Measurements from ENCODE around the gene TMIGD3. TPM values are rescaled to one million over a fixed set of nuclear protein-coding genes. Genes with fewer than 3 reads are reported as not detected.

The TMIGD3 gene
- total RNA-seq, 6 experiments from 2014 or later, result 2.4 to 9.7 (median 5.8) TPM

GRCh38 chr1:111453706-111454105, 49.7 kb downstream of the TMIGD3 start:
- no peak overlapping the region for H3K27ac ChIP-seq
- TF ChIP-seq POLR2A (IDR thresholded peaks at IDR 0.05), result no peak
- TF ChIP-seq CTCF (IDR thresholded peaks at IDR 0.05), result no peak
- peaks cover 0 to 15% (median 6%) of the 10 kb centered on the region in 4 donors for H3K4me1 ChIP-seq
- H3K27me3 ChIP-seq, result no peaks in the 10 kb centered on the region
- 86% methylated on average over 3 of the region's 3 CpGs for WGBS (ENCODE audit: insufficient coverage, low coverage, low lambda C conversion rate, missing lambda C conversion rate)
- H3K36me3 ChIP-seq, result peaks cover 0 to 37% (median 11%) of the 10 kb centered on the region in 4 donors
- H3K9me3 ChIP-seq, result no peaks in the 10 kb centered on the region
- no peak overlapping the region for H3K4me3 ChIP-seq
- no peak for ATAC-seq
- intact Hi-C loops (cut with DNase I), result no loop called here
- no peak for DNase-seq

GRCh38 chr1:111452581-111452980, 50.9 kb downstream of the TMIGD3 start:
- Histone ChIP-seq H3K27me3 (no peaks in the 10 kb centered on the region), H3K27ac (no peak overlapping the region), H3K9me3 (no peaks in the 10 kb centered on the region), H3K4me3 (no peak overlapping the region), H3K4me1 (peaks cover 0 to 22% (median 6%) of the 10 kb centered on the region in 4 donors), H3K36me3 (peaks cover 0 to 26% (median 3%) of the 10 kb centered on the region in 4 donors)
- TF ChIP-seq CTCF (IDR thresholded peaks at IDR 0.05), result no peak
- no peak for TF ChIP-seq POLR2A (IDR thresholded peaks at IDR 0.05)
- no peak for DNase-seq
- WGBS (ENCODE audit: insufficient coverage, low coverage, low lambda C conversion rate, missing lambda C conversion rate), result 72% methylated on average over 2 of the region's 3 CpGs
- intact Hi-C loops (cut with DNase I), result no loop called here
- ATAC-seq, result no peak

GRCh38 chr1:111450185-111450584, 53.2 kb downstream of the TMIGD3 start:
- no peaks in the 10 kb centered on the region for H3K27me3 ChIP-seq
- peak overlapping the region in 1 of 3 donors; percentile 71 for H3K27ac ChIP-seq
- ATAC-seq, result no peak
- H3K4me1 ChIP-seq, result peaks cover 0 to 23% (median 6%) of the 10 kb centered on the region in 4 donors
- DNase-seq, result no peak
- H3K36me3 ChIP-seq, result peaks cover 0 to 20% (median under 1%) of the 10 kb centered on the region in 4 donors
- no peak for TF ChIP-seq POLR2A (IDR thresholded peaks at IDR 0.05)
- no peak for TF ChIP-seq CTCF (IDR thresholded peaks at IDR 0.05)
- H3K4me3 ChIP-seq, result peak overlapping the region; percentile 87 to 92 (median 90)
- intact Hi-C loops (cut with DNase I), result no loop called here
- WGBS (ENCODE audit: insufficient coverage, low coverage, low lambda C conversion rate, missing lambda C conversion rate), result 44% methylated on average over 3 of the region's 3 CpGs
- no peaks in the 10 kb centered on the region for H3K9me3 ChIP-seq

- Histone ChIP-seq H3K4me3 (peak overlapping the region; percentile 87 to 92 (median 90)), H3K27me3 (no peaks in the 10 kb centered on the region), H3K9me3 (no peaks in the 10 kb centered on the region), H3K27ac (peak overlapping the region; percentile 65 to 73 (median 71)), H3K36me3 (peaks cover 0 to 22% (median under 1%) of the 10 kb centered on the region in 4 donors), H3K4me1 (peaks cover 0 to 23% (median 6%) of the 10 kb centered on the region in 4 donors)
- ATAC-seq (no peak), DNase-seq (no peak)
- intact Hi-C loops (cut with DNase I), result no loop called here
- 0% methylated on average over 8 of the region's 8 CpGs for WGBS (ENCODE audit: insufficient coverage, low coverage, low lambda C conversion rate, missing lambda C conversion rate)
- TF ChIP-seq CTCF (IDR thresholded peaks at IDR 0.05) (no peak), POLR2A (IDR thresholded peaks at IDR 0.05) (no peak)
Observed at GRCh38 chr1:111449703-111450017, 53.8 kb downstream of the TMIGD3 start.

Measured in right lobe of liver (tissue), 6 donors.